Kidney capillary endothelial cell (primary cell): ENCODE data around the gene UBE2D3.

ENCODE experiments used
- DNase-seq: peaks from one replicate; pipeline ENCODE4 v3.0.0-alpha.2; 2018; ENCODE audit warnings: low spot score

Gene UBE2D3

DNA sequence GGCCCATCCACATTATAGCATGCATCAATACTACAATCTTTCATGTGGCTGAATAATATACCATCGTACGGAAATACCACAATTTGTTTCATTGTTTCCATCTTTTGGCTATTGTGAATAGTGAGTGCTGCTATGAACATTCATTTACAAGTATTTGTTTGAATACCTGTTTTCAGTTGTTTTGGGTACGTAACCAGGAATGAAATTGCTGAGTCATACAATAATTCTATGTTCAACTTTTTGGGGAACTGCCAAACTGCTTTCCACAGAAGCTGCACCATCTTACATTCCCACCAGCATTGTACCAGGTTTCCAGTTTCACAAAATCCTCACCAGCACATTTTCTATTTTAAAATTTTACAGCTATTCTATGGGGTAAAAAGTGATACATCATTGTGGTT is 38.0 kb downstream of the UBE2D3 start:
- no peak for DNase-seq

DNA sequence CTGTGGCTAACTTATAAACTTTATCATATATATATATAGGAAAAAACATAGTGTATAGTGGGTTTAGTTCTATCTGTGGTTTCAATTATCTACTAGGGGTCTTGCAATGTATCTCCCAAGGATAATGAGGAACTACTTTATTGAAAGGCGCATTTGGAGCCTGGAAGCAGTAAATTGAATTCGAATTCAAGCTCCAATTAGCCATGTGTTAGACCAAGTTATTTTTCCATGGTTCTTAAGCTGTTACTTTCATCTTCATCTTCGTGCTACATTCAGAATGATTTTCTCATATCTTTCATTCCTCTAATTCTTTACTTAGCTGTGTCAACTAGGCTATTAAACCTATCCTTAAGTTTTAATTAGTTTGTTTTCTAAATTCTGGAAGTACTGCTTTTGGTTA is 39.4 kb downstream of the UBE2D3 start:
- DNase-seq, result no peak

DNA sequence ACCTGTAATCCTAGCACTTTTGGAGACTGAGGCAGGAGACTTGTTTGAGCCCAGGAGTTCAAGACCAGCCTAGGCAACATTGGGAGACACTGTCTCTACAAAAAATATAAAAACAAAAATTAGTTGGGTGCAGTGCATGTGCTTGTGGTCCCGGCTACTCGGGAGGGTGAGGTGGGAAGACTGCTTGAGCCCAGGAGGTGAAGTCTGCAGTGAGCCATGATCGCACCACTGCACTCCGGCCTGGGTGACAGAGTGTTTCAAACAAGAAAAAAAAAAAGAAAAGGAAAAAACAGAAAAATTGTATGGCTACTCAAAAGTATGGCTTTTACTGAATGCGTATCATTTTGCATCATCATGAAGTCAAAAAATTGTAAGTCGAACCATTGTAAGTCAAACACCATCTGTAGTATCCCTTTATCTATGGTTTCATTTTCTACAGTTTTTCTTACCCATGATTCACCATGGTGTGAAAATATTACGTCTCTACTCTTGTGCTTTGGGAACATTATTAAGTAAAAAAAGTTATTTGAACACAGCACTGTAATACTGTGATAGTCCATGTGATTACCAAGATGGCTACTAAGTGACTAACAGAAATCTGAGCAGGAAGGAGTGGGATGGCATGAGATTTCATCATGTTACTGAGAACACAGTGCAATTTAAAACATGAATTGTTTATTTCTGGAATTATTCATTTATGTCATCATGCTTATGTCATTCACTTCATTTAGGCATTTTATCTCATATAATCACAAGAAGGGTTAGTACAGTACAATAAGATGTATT is 40.1 kb downstream of the UBE2D3 start:
- peak; percentile 32 for DNase-seq

DNA sequence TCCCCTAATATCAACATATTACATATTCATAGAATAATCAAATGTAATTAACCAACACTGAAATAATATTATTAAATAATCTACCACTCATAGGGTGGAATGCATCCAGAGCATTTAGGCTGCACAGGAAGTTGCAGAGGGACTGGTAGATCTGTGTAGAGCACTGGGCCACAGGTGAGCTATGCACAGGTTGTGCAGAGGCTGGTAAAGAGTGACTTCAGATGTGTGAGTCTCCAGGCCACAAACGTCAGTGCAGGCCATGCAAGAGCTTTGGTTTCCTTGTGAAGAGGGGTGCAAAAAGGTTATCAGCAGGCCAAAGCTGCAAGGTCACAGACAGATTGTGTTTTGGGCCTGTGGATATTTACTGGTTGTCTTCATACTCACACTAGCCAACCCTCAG is 41.1 kb downstream of the UBE2D3 start:
- no peak for DNase-seq

DNA sequence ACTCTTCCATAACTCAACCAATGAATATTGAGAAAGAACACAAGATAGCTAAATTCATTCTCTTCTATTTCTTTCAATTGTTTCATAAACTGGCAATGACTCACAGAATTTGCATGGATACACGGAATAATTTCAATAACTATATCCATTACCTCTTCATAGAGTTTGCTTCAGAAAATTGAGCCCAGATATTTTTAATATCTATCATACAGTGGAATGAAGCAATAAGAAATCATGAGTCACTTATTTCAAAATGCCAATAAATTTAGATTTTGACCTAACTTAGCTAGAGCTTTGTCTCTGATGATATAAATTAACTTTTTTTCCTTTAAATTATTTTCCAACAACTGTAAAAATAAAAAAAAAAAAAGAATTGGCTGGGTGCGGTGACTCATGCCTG is 44.3 kb downstream of the UBE2D3 start:
- DNase-seq, result no peak

DNA sequence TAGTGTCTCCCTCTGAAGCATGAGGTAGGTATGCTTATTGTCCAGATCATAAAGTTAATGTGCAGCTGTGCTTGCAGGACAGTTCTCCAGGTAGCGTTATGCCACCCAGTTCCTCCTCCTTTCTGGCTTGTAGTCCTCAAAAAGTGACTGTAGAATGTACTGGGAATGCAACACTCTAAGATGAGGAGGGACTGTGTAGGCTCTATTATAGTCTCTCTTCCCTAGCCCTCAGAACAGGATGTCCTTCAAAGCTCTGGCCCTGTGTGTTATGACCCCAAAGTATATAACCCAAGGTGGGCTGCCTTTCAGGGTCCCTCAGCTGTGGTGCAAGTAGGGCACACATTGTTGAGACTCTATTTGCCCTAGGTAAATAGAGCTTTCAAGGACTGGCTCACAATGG is 45.8 kb downstream of the UBE2D3 start:
- no peak for DNase-seq

DNA sequence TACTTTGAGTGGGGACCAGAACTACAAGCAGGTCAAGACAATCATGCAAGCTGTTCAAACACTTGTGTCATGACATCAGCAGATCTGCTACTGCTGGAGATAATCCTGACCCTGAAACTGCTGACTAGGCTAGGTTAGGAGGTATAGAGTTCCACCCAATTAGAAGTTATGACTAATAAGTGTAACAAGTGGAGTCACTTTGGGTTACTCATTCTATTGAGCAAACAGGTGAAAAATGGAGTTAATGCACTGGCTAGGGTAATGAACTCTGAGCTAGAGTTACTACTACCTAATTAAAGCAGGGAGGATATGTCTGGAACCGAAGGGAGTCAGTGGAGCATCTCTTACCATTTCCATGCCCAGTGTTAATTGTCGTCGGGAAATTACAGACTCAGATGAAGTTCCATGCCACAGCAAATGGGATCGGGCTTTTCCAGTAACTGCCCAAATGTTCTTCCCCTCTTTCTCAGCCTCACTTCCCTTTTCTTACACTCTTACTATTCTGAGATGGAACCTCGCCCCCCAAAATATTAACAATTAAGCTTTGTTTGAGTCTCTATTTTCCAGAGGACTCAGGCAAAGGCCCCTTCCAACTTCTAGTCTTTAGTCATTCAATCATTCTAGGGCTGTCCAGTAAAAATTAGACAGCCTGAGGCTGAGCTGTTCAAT is 46.7 kb downstream of the UBE2D3 start:
- no peak for DNase-seq

DNA sequence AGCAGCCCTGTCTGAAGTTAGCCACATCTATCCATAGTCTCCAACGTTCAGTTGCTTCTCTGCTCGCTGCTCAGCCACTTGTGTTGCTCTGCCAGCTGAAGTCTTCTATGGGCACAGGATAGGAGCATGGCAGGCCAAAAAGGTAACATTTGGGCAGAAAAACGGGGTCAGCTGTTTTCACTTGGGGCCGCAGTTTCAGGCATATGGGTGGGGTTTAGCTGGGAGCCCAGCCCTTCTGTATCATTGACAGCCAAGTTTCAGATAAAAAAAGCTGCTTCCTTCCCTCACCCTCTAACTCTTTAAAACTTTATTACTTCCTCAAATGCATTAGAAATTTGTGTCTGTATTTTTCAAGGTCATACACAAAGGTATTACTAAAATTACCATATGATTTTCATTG is 48.1 kb downstream of the UBE2D3 start:
- no peak for DNase-seq

DNA sequence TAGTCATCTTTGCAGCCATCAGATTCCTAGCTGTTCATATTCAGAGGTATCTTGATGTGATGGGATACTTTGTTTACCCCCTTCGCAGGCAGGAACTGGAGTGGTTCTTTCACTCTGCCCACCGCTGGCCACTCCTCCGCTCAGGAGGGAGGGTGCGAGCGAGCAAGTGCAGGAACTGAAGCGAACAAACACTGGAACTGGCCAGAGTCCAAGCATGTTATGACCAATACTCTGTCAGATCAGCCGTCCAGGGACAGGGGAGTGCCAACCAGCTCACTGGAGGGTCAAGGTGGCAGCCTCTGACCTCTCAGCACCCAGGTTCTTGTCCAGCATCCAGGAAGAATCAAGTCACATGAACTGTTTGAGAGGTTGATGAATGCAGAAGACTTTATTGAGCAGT is 48.6 kb downstream of the UBE2D3 start:
- no peak for DNase-seq

DNA sequence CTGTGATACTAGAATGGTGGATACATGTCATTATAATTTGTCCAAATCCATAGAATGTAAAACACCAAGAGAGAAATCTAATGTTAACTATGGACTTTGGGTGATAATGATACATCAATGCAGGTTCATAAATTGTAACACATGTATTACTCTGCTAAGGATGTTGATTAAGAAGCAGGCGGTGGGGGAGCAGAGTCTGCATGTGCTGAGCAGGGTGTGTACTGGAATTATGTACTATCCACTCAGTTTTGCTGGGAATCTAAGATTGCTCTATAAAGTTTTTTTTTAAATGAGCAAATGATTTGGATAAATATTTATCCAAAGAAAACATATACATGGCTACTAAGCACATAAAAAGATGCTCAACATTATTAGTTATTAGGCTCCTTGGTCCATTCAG is 51.5 kb downstream of the UBE2D3 start:
- DNase-seq, result no peak

DNA sequence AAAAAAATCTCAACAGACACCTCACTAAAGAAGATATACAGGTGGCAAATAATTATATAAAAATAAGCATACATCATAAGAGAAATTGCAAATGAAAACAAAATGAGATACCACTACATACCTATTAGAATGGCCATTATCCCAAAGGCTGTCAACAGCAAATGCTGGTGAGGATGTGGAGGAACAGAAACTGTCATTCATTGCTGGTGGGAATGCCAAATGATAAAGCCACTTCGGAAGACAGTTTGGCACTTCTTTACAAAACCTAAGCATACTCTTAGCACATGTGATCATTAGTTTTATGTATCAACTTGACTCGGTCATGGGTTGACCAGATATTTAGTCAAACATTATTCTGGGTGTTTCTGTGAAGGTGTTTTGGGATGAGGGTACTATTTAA is 53.1 kb downstream of the UBE2D3 start:
- no peak for DNase-seq

DNA sequence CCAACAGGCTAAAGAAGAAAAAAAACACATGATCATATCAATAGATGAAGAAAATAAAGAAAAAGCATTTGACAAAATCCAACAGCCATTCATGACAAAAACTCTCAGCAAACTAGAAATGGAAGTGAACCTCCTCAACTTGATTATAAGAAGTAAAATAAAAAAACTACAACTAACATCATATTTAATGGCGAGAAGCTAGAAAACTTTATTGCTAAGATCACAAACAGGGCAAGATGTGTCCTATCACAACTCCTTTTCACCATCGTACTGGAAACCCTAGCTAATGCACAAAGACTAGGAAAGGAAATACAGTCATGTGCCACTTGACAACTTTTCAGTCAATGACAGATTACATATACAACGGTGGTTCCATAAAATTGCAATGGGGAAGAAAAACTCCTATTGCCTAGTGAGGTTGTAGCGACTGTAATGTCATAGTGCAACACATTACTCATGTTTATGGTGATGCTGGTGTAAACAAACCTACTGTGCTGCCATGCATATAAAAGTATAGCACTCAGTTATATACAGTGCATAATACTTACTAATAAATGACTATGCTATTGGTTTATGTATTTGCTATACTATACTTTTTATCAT is 54.5 kb downstream of the UBE2D3 start:
- DNase-seq, result no peak

DNA sequence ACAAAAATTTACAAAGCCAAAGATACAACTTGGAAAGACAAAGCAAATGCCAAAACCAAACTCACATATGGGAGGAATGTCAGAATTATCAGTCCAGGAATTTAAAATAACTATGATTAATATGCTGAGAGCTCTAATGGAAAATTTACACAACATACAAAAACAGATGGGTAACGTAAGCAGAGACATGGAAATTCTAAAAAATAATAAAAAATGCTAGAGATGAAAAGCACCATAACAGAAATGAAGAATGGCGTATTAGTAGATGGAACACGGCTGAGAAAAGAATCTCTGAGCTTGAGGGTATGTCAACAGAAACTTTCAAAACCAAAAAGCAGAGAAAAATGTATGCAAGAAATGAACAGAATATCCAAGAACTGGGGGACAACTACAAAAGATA is 62.5 kb downstream of the UBE2D3 start:
- no peak for DNase-seq

DNA sequence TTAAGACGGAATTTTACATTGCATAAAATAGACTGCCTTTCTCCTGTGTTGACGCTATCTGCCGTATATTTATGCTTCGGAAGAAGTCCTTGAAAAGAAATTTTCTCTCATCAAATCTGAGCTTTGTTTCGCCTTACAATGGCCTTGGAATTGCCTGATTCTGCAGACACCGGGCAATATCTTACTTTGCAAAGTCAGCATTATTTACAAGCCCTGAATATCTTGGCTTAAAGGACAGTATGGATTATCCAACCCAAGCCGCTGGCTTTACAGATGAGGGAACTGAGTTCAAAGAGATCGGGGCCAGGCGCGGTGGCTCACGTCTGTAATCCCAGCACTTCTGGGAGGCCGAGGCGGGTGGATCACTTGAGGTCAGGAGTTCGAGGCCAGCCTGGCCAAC is 65.4 kb downstream of the UBE2D3 start:
- no peak for DNase-seq

DNA sequence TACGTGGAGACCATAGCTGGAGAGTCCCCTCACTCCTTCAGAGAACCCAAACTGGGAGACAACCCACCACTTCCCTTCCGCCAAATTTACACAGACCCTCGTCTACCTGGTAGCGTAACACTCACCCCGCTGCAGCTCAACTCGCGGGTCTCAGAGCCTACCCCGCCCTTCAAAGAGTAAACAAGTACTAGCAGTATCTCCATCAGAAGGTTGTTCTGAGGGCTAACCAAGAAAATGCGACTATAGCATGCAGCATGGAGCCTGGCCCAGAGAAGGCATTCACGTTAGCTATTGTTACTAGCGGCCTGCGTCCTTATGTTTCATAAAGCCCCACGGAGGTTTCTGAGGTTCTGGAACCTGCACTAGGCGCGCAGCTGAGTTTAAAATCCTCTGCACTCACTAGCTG is 66.1 kb downstream of the UBE2D3 start:
- no peak for DNase-seq

DNA sequence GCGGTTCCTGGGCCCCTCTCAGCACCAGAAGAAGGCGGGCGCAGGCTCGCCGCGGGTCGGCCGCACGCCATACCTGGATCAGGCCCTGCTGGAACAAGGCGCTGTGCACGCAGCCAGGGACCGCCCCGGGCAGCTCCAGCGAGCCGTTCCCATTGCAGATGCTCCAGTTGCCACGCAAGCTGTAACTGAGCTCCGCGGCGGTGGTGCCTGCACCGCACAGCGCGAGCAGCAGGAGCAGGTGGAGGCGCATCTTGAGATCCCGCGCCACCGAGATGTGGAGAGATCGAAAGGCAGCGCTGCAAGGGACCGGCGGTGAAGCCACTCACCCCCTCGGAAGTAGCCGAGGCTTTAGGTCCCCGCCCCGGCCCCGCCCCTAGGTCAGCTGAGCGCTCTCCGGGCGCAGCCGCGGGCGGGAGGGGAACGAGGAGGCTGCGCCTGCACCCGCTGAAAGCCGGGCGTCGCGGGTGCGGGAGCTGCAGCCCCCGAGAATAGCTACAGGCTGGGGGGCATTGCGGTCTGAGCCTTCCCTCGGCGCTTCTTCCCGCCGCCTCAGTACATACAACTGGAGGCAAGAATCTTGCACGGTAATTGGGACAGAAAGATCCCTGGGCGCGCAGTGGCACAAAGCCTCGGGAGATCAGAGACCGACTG is 66.6 kb downstream of the UBE2D3 start, which contains the start of gene MANBA:
TSS of gene MANBA (minus strand) at position 324 of the 651 bp plus-strand sequence. CDS start at position 250, 74 bp downstream.
- DNase-seq, result peak; percentile 55

DNA sequence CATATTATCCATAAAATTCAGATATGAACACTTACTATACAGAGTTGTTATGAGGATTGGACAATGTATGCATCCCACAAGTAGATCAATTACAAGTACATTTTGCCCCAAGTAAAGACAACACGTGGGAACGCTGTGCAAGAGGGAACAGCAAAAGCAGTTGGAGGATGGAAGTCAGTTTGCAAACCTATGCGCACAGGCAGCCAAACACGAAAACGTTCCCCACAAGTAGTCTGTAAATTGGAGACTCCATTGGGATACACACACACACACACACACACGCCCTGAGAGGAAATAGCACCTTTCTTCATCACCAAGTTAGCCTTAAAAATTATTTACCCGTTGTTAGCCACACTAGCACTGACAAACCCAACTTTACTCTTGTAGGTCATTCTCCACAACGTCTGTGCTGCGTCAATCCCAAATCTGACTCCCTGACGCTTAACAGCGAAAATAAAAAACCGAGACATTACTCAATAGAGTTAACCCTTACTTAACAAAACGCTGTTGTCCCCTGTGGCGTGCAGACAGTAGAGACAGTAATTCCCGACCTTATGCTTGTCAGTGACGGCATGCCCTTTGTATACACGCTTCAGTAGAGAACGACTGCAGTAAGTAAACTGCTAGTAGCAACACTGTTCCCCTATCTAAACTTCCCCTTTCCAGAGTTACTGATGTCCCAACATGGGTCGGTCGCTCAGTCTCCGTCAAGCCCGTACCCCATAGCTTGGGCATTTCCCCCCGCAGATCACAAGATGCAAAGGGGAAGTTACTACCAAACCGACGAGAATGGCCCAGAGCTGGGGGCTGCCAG is 67.3 kb downstream of the UBE2D3 start:
- peak; percentile 40 for DNase-seq

DNA sequence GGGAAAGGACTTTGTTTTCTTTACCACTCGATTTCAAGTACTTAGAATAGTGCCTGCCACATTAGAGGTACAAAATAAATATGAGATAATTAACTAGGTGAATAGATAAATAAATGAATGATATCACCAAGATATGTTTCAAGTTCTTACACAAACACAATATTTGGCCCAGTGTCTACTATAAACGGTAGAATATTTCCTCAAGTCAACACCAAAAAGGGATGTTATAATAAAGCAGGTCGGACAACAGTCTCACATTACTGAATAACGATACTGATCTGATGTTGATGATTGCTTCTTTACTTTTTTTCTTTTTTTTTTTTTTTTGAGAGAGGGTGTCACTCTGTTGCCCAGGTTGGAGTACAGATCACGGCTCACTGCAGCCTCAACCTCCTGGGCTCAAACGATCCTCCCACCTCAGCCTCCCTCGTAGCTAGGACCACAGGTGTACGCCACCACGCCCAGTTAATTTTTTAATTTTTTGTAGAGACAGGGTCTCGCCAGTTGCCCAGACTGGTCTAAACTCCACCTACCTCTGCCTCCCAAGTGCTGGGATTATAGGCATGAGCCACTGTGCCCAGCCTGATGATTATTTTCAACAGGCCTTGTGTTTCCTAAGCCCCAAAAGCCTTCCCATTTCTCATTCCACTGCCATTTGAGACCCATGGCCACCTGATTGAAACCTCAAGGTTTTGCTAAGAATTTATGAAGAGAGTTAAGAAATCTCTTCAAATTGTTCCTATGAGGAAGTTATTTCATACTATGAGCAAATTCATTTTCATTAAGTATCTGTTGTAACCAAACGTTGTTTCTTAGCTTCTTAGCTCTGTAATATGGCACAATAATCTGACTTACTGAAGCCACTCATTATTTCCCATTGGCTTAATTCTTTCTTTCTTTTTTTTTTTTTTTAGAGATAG is 68.8 kb downstream of the UBE2D3 start:
- DNase-seq, result no peak

DNA sequence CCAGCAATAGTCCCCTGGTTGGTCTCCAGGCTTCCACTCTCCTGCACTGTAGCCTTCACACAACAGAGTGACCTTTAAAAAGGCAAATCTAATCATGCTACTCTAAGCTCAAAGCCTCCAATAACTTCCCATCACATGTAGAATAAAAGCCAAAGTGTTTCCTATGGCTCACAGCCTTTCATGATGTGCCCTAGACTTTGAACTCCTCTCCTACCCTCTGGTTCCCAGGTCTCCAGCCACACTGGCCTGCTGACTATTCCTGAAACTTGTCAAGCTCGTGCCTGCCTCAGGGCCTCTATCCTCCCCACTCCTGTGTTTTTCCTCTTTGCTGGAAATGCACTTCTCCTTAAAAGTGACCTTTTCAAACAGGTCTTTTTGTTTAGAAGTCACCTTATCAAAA is 69.7 kb downstream of the UBE2D3 start:
- DNase-seq, result no peak

DNA sequence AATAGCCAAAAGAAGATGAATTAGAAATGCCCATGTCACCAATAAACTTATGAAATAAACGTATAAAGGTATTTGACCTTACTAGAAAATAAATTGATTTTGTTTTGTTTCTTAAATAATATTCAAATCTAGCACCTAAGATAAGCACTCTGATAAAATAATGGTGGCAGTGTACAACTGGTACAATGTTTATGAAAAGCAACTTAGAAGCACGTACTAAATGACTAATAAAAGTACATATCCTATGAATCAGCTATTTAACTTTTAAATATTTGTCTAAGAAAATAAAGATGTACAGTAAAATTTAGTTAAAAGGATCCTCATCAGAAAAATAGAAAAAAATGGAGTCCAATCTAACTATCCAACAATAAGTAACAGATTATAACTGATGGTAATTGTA is 73.3 kb downstream of the UBE2D3 start:
- no peak for DNase-seq

DNA sequence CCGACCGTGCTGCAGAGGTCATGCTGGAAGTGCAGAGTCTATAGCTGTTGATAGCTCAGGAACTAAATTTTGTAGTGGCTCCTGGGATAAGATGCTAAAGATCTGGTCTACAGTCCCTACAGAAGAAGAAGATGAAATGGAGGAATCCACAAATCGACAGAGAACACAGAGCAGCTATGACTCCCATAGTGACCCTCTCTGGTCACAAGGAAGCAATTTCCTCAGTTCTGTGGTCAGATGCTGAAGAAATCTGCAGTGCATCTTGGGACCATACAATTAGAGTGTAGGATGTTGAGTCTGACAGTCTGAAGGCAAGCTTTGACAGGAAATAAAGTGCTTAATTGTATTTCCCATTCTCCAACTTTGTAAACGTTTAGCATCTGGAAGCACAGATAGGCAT is 75.4 kb downstream of the UBE2D3 start:
- no peak for DNase-seq
